Mesothelial cell of epicardium (in vitro differentiated cells): ENCODE data around the gene TM9SF3. TPM values are rescaled to one million over a fixed set of nuclear protein-coding genes. Genes with fewer than 3 reads are reported as not detected.

ENCODE experiments used
- DNase-seq, 2 experiments: peaks; one replicate each; pipeline ENCODE4 v3.0.0; 2021; ENCODE audit warnings: low spot score in 2 of 2; ENCODE audit not compliant: unreplicated experiment in 2 of 2
- H3K27ac Mint-ChIP-seq: 2 replicates; pipeline ENCODE4 v1.8.0; 2021; ENCODE audit warnings: mixed read lengths
- H3K27me3 Mint-ChIP-seq: 2 replicates; pipeline ENCODE4 v1.8.0; 2021; ENCODE audit warnings: low read depth, mixed read lengths
- H3K36me3 Mint-ChIP-seq: 2 replicates; pipeline ENCODE4 v1.8.0; 2021; ENCODE audit warnings: mixed read lengths
- H3K4me1 Mint-ChIP-seq: 2 replicates; pipeline ENCODE4 v1.8.0; 2021; ENCODE audit warnings: mixed read lengths
- H3K4me3 Mint-ChIP-seq: 2 replicates; pipeline ENCODE4 v1.8.0; 2021; ENCODE audit warnings: mild to moderate bottlenecking, moderate library complexity, mixed read lengths
- H3K9me3 Mint-ChIP-seq: 2 replicates; pipeline ENCODE4 v1.8.0; 2021; ENCODE audit warnings: mixed read lengths
- CTCF ChIP-seq: fragments of 200-600 bp; sonication (generic); IDR thresholded peaks from one replicate; pipeline ENCODE4 v1.5.0; 2021; ENCODE audit warnings: antibody characterized with exemption; ENCODE audit not compliant: unreplicated experiment
- total RNA-seq: library from RNA; stranded (reverse); gene quantifications from 3 replicates; pipeline ENCODE4 v1.2.1, GENCODE V29; 2021

The TM9SF3 gene
- total RNA-seq, 1 donor from 2014 or later = 144 TPM

- H3K4me3 Mint-ChIP-seq = no peak overlapping the region
- DNase-seq = no peak
- no peaks in the 10 kb centered on the region for H3K9me3 Mint-ChIP-seq
- H3K4me1 Mint-ChIP-seq = no peaks in the 10 kb centered on the region
- H3K36me3 Mint-ChIP-seq = no peaks in the 10 kb centered on the region
- H3K27me3 Mint-ChIP-seq = peaks cover 7% of the 10 kb centered on the region
- H3K27ac Mint-ChIP-seq = no peak overlapping the region
- TF ChIP-seq CTCF = no peak
Measured at GRCh38 chr10:96598846-96599245, 12.0 kb upstream of the TM9SF3 start.

- Mint-ChIP-seq H3K9me3 (no peaks in the 10 kb centered on the region), H3K4me1 (no peaks in the 10 kb centered on the region), H3K4me3 (no peak overlapping the region), H3K27me3 (peaks cover 9% of the 10 kb centered on the region), H3K27ac (no peak overlapping the region), H3K36me3 (no peaks in the 10 kb centered on the region)
- no peak for TF ChIP-seq CTCF
- no peak for DNase-seq
Measured at GRCh38 chr10:96596422-96597407, 9.9 kb upstream of the TM9SF3 start.

GRCh38 chr10:96595741-96596140 lies 8.9 kb upstream of the TM9SF3 start:
- H3K4me1 Mint-ChIP-seq = no peaks in the 10 kb centered on the region
- H3K4me3 Mint-ChIP-seq = no peak overlapping the region
- DNase-seq = no peak
- no peaks in the 10 kb centered on the region for H3K9me3 Mint-ChIP-seq
- H3K27ac Mint-ChIP-seq = no peak overlapping the region
- H3K36me3 Mint-ChIP-seq = no peaks in the 10 kb centered on the region
- H3K27me3 Mint-ChIP-seq = peaks cover 11% of the 10 kb centered on the region
- no peak for TF ChIP-seq CTCF

- H3K4me1 Mint-ChIP-seq = peaks cover 6% of the 10 kb centered on the region
- no peak overlapping the region for H3K27ac Mint-ChIP-seq
- no peaks in the 10 kb centered on the region for H3K36me3 Mint-ChIP-seq
- DNase-seq = no peak
- H3K27me3 Mint-ChIP-seq = peaks cover 11% of the 10 kb centered on the region
- no peaks in the 10 kb centered on the region for H3K9me3 Mint-ChIP-seq
- no peak overlapping the region for H3K4me3 Mint-ChIP-seq
- TF ChIP-seq CTCF = no peak
Measured at GRCh38 chr10:96591946-96592345, 5.1 kb upstream of the TM9SF3 start.

GRCh38 chr10:96588616-96589419 lies 2.0 kb upstream of the TM9SF3 start:
- Mint-ChIP-seq H3K27ac (no peak overlapping the region), H3K27me3 (peaks cover 6% of the 10 kb centered on the region), H3K36me3 (no peaks in the 10 kb centered on the region), H3K4me3 (no peak overlapping the region), H3K9me3 (no peaks in the 10 kb centered on the region), H3K4me1 (peaks cover 22% of the 10 kb centered on the region)
- DNase-seq = no peak
- TF ChIP-seq CTCF = no peak
